Transverse colon (tissue), 4 donors: ENCODE results near the gene PLPP7. TPM values are rescaled to one million over a fixed set of nuclear protein-coding genes. Genes with fewer than 3 reads are reported as not detected.
"Not testable (repeated sequence)": the region's sequence is repeated elsewhere in the genome, so short reads cannot be mapped to it uniquely, and the experiment has no call there.

ENCODE experiments used
- DNase-seq: peaks from one replicate; pipeline ENCODE4 v3.0.0-alpha.2; 2019
- H3K27ac ChIP-seq, 4 donors: fragments of 200-600 bp; sonication (generic); 2 replicates each; pipeline ENCODE4 v1.5.1; 2016 to 2018; ENCODE audit warnings: inconsistent platforms in 4 of 4
- H3K27me3 ChIP-seq: fragments of 200-600 bp; sonication (generic); 2 replicates; pipeline ENCODE4 v1.5.1; 2017; ENCODE audit warnings: inconsistent platforms
- H3K36me3 ChIP-seq, 4 donors: fragments of 200-600 bp; sonication (generic); 2 replicates each; pipeline ENCODE4 v1.5.1; 2017 to 2019; ENCODE audit warnings: inconsistent platforms in 4 of 4
- H3K4me1 ChIP-seq, 4 donors: fragments of 200-600 bp; sonication (generic); 2 replicates each; pipeline ENCODE4 v1.5.1; 2017 to 2020; ENCODE audit warnings: inconsistent platforms in 4 of 4
- H3K4me3 ChIP-seq, 4 donors: fragments of 200-600 bp; sonication (generic); 1 replicate in 1 of 4; 2 replicates in 3 of 4; pipeline versions ENCODE4 v1.5.1 to v1.6.1; 2017 to 2019; ENCODE audit warnings: inconsistent platforms in 4 of 4
- H3K9me3 ChIP-seq, 2 donors: fragments of 200-600 bp; sonication (generic); 2 replicates each; pipeline ENCODE4 v1.5.1; 2017 to 2019; ENCODE audit warnings: inconsistent platforms in 2 of 2
- CTCF ChIP-seq, 5 experiments: fragments of 200-600 bp in 3 of 5; fragments of 450-650 bp in 2 of 5; sonication (generic) in 3 of 5; IDR thresholded peaks; 1 replicate in 2 of 5; 2 replicates in 3 of 5; pipeline ENCODE4 v1.5.1; 2016 to 2017; ENCODE audit warnings: antibody characterized with exemption in 5 of 5, inconsistent platforms in 3 of 5, mild to moderate bottlenecking in 2 of 5, moderate library complexity in 1 of 5
- EP300 ChIP-seq: sonication (generic); formaldehyde crosslinking; IDR thresholded peaks from one replicate; pipeline ENCODE4 v1.6.1; 2017; ENCODE audit warnings: antibody characterized with exemption, low read depth
- POLR2A ChIP-seq: fragments of 450-650 bp; IDR thresholded peaks from one replicate; pipeline ENCODE4 v1.6.1; 2016; ENCODE audit warnings: antibody characterized with exemption, mild to moderate bottlenecking, moderate library complexity
- POLR2AphosphoS5 ChIP-seq, 3 donors: sonication (generic); formaldehyde crosslinking; IDR thresholded peaks; one replicate each; pipeline ENCODE4 v1.6.1; 2016; ENCODE audit warnings: antibody characterized with exemption in 3 of 3
- WGBS, 2 donors: methylation state at CpG; one replicate each; pipeline ENCODE4 v1.1.5; 2018; ENCODE audit warnings: low coverage in 1 of 2; 5-methylcytosine and 5-hydroxymethylcytosine counted together
- in situ Hi-C, 4 donors: fragments of 200-750 bp; cut with MboI; loops; one replicate each; pipeline versions ENCODE4 v1.15.0 to v1.15.1; 2017; ENCODE audit warnings: low sequenced_read_pairs in 3 of 4, low pct_ligation_motif_present in 1 of 4, low pct_unique_long_range_greater_than_20kb in 1 of 4
- intact Hi-C: fragments of 100-400 bp; cut with DNase I; formaldehyde crosslinking; loops from one replicate; pipeline ENCODE4 v1.15.1; 2023; ENCODE audit warnings: low total_unique reads
- total RNA-seq, 4 donors: library from RNA; depleted of rRNA; stranded (reverse); fragments of >200 nt; gene quantifications; one replicate each; pipeline ENCODE4 v1.1.0, GENCODE V29; 2016

Gene PLPP7
- total RNA-seq, 4 donors from 2014 or later: 3.0 to 10.3 (median 4.1) TPM

GRCh38 chr9:131348631-131349521, 59.4 kb downstream of the PLPP7 start:
- H3K27me3 ChIP-seq: no peaks in the 10 kb centered on the region
- H3K4me3 ChIP-seq: no peak overlapping the region
- WGBS, 2 donors: 63% methylated on average over 10 of the region's 10 CpGs; no CpG with 5 or more reads in 1 of the 2 donors
- H3K27ac ChIP-seq: no peak overlapping the region
- no peak for DNase-seq
- intact Hi-C loops (loop anchor here (10.0 kb wide), 1 partner anchor 126 kb away; no protein-coding TSS in a partner anchor), in situ Hi-C loops (loop anchor here in 2 of 4 donors (25.0 kb wide), 1 partner anchor 287 kb away; no protein-coding TSS in a partner anchor)
- no peaks in the 10 kb centered on the region for H3K36me3 ChIP-seq
- H3K9me3 ChIP-seq: no peaks in the 10 kb centered on the region
- TF ChIP-seq EP300 (no peak), POLR2AphosphoS5 (IDR thresholded peaks at IDR 0.05) (no peak), CTCF (IDR thresholded peaks at IDR 0.05) (no peak), POLR2A (no peak)
- H3K4me1 ChIP-seq: peaks cover 0 to 10% (median 7%) of the 10 kb centered on the region in 4 donors

- intact Hi-C loops (loop anchor here (10.0 kb wide), 1 partner anchor 125 kb away; no protein-coding TSS in a partner anchor), in situ Hi-C loops (loop anchor here in 2 of 4 donors (25.0 kb wide), 1 partner anchor 287 kb away; no protein-coding TSS in a partner anchor)
- TF ChIP-seq CTCF (IDR thresholded peaks at IDR 0.05) (no peak), POLR2A (no peak), EP300 (no peak), POLR2AphosphoS5 (IDR thresholded peaks at IDR 0.05) (no peak)
- Histone ChIP-seq H3K27ac (no peak overlapping the region), H3K9me3 (no peaks in the 10 kb centered on the region), H3K4me3 (no peak overlapping the region), H3K36me3 (no peaks in the 10 kb centered on the region), H3K4me1 (peaks cover 0 to 10% (median 7%) of the 10 kb centered on the region in 4 donors), H3K27me3 (no peaks in the 10 kb centered on the region)
- DNase-seq: no peak
- 44% methylated on average over 5 of the region's 5 CpGs; no CpG with 5 or more reads in 1 of the 2 donors for WGBS, 2 donors
Observed at GRCh38 chr9:131349522-131349880, 60.0 kb downstream of the PLPP7 start.

- 0 to 9% methylated on average over 1 to 27 of the region's 27 CpGs for WGBS, 2 donors
- Histone ChIP-seq H3K27ac (no peak overlapping the region), H3K4me3 (peak overlapping the region in 1 of 4 donors; percentile 20), H3K9me3 (no peaks in the 10 kb centered on the region), H3K4me1 (peaks cover 0 to 10% (median 7%) of the 10 kb centered on the region in 4 donors), H3K27me3 (no peaks in the 10 kb centered on the region), H3K36me3 (no peaks in the 10 kb centered on the region)
- TF ChIP-seq POLR2AphosphoS5 (IDR thresholded peaks at IDR 0.05) (no peak), CTCF (IDR thresholded peaks at IDR 0.05) (peak; percentile 76 to 85 (median 84))
- in situ Hi-C loops: loop anchor here (10.0 to 25.0 kb wide), 4 partner anchors 115 to 387 kb away; partner anchors contain the start of gene RAPGEF1 (in 3 of the 4)
- intact Hi-C loops: loop anchor here (10.0 kb wide), 1 partner anchor 125 kb away; no protein-coding TSS in a partner anchor
- peak; percentile 89 for DNase-seq
Observed at GRCh38 chr9:131349881-131350563, 60.5 kb downstream of the PLPP7 start.

GRCh38 chr9:131356479-131356878, 67.0 kb downstream of the PLPP7 start:
- in situ Hi-C loops: loop anchor here in 3 of 4 donors (10.0 to 25.0 kb wide), 3 partner anchors 108 to 381 kb away; partner anchors contain the start of gene RAPGEF1 (in 3 of the 3)

More at GRCh38 chr9:131356479-131356878, 67.0 kb downstream of the PLPP7 start:
- H3K36me3 ChIP-seq, H3K9me3 ChIP-seq, H3K27me3 ChIP-seq, H3K4me3 ChIP-seq, DNase-seq, H3K27ac ChIP-seq, H3K4me1 ChIP-seq, intact Hi-C loops: not testable (repeated sequence)
- 68 to 73% methylated on average over 3 to 5 of the region's 6 CpGs for WGBS, 2 donors
